H7 (cell line): Measurements from ENCODE around the gene CLSTN2. TPM values are rescaled to one million over a fixed set of nuclear protein-coding genes. Genes with fewer than 3 reads are reported as not detected.

Experiments used
- DNase-seq: peaks from one replicate; pipeline ENCODE4 v3.0.0; 2012
- H3K27me3 ChIP-seq: 2 replicates; pipeline ENCODE4 v1.6.0; 2011; ENCODE audit warnings: mild to moderate bottlenecking, low read length; ENCODE audit not compliant: control insufficient read depth, insufficient read depth
- H3K36me3 ChIP-seq: replicated peaks from 2 replicates; pipeline ENCODE4 v1.5.1; 2011; ENCODE audit warnings: low read length; ENCODE audit not compliant: control insufficient read depth, insufficient read depth
- H3K4me3 ChIP-seq: 2 replicates; pipeline ENCODE4 v1.5.1; 2011; ENCODE audit warnings: low read depth, mild to moderate bottlenecking, control low read depth, low read length, moderate library complexity; ENCODE audit not compliant: insufficient read depth
- total RNA-seq: library from RNA; depleted of rRNA; stranded (reverse); fragments of >200 nt; shearing (Covaris generic); gene quantifications from 2 replicates; pipeline ENCODE4 v1.2.3, GENCODE V29; 2014

CLSTN2 gene
- total RNA-seq, 1 experiment from 2014 or later, result 0.10 TPM

GRCh38 chr3:140163159-140163763, 228.3 kb downstream of the CLSTN2 start:
- Histone ChIP-seq H3K36me3 (no peaks in the 10 kb centered on the region), H3K4me3 (no peak overlapping the region), H3K27me3 (no peaks in the 10 kb centered on the region; the same call in 1 of the 2 replicates)
- DNase-seq, result no peak

- no peaks in the 10 kb centered on the region for H3K36me3 ChIP-seq
- H3K27me3 ChIP-seq, result no peaks in the 10 kb centered on the region; the same call in 1 of the 2 replicates
- DNase-seq, result no peak
- no peak overlapping the region for H3K4me3 ChIP-seq
These were observed 229.2 kb downstream of the CLSTN2 start for GRCh38 chr3:140164156-140164555.

- Histone ChIP-seq H3K36me3 (no peaks in the 10 kb centered on the region), H3K4me3 (no peak overlapping the region), H3K27me3 (no peaks in the 10 kb centered on the region; the same call in 1 of the 2 replicates)
- no peak for DNase-seq
These were observed 230.1 kb downstream of the CLSTN2 start for GRCh38 chr3:140164922-140165590.

- Histone ChIP-seq H3K36me3 (no peaks in the 10 kb centered on the region), H3K4me3 (no peak overlapping the region), H3K27me3 (no peaks in the 10 kb centered on the region; the same call in 1 of the 2 replicates)
- DNase-seq, result no peak
These were observed 230.8 kb downstream of the CLSTN2 start for GRCh38 chr3:140165781-140166180.

GRCh38 chr3:140166861-140167599, 232.0 kb downstream of the CLSTN2 start:
- DNase-seq, result no peak
- Histone ChIP-seq H3K27me3 (no peaks in the 10 kb centered on the region; the same call in 1 of the 2 replicates), H3K4me3 (no peak overlapping the region)

GRCh38 chr3:140167600-140168281, 232.8 kb downstream of the CLSTN2 start:
- no peaks in the 10 kb centered on the region; the same call in 1 of the 2 replicates for H3K27me3 ChIP-seq
- no peaks in the 10 kb centered on the region for H3K36me3 ChIP-seq
- DNase-seq, result no peak
- H3K4me3 ChIP-seq, result no peak overlapping the region

More at GRCh38 chr3:140166861-140167599, 232.0 kb downstream of the CLSTN2 start:
- H3K36me3 ChIP-seq, result no peaks in the 10 kb centered on the region

GRCh38 chr3:140170612-140171011, 235.6 kb downstream of the CLSTN2 start:
- Histone ChIP-seq H3K36me3 (no peaks in the 10 kb centered on the region), H3K27me3 (no peaks in the 10 kb centered on the region; the same call in 1 of the 2 replicates), H3K4me3 (no peak overlapping the region)
- no peak for DNase-seq

GRCh38 chr3:140176526-140176925, 241.5 kb downstream of the CLSTN2 start:
- Histone ChIP-seq H3K27me3 (no peaks in the 10 kb centered on the region; the same call in 1 of the 2 replicates), H3K4me3 (no peak overlapping the region), H3K36me3 (no peaks in the 10 kb centered on the region)
- DNase-seq, result no peak

GRCh38 chr3:140177943-140178342, 243.0 kb downstream of the CLSTN2 start:
- no peak overlapping the region for H3K4me3 ChIP-seq
- no peaks in the 10 kb centered on the region for H3K36me3 ChIP-seq
- no peaks in the 10 kb centered on the region; the same call in 1 of the 2 replicates for H3K27me3 ChIP-seq
- no peak for DNase-seq

GRCh38 chr3:140178482-140178881, 243.5 kb downstream of the CLSTN2 start:
- Histone ChIP-seq H3K4me3 (no peak overlapping the region), H3K36me3 (no peaks in the 10 kb centered on the region), H3K27me3 (no peaks in the 10 kb centered on the region; the same call in 1 of the 2 replicates)
- no peak for DNase-seq

GRCh38 chr3:140180603-140181002, 245.6 kb downstream of the CLSTN2 start:
- Histone ChIP-seq H3K36me3 (no peaks in the 10 kb centered on the region), H3K4me3 (no peak overlapping the region), H3K27me3 (no peaks in the 10 kb centered on the region; the same call in 1 of the 2 replicates)
- DNase-seq, result no peak

GRCh38 chr3:140185375-140185774, 250.4 kb downstream of the CLSTN2 start:
- no peaks in the 10 kb centered on the region for H3K36me3 ChIP-seq
- no peak overlapping the region for H3K4me3 ChIP-seq
- no peak for DNase-seq
- no peaks in the 10 kb centered on the region for H3K27me3 ChIP-seq

- no peak for DNase-seq
- Histone ChIP-seq H3K36me3 (no peaks in the 10 kb centered on the region), H3K27me3 (no peaks in the 10 kb centered on the region), H3K4me3 (no peak overlapping the region)
These were observed 251.5 kb downstream of the CLSTN2 start for GRCh38 chr3:140186421-140186920.

GRCh38 chr3:140187028-140187427, 252.0 kb downstream of the CLSTN2 start:
- H3K36me3 ChIP-seq, result no peaks in the 10 kb centered on the region
- DNase-seq, result no peak
- no peaks in the 10 kb centered on the region for H3K27me3 ChIP-seq
- no peak overlapping the region for H3K4me3 ChIP-seq
